Measurements from ENCODE around the gene ILF3.

Gene ILF3

GRCh38 chr19:10653732-10654609 is at the start of gene ILF3:
ILF3 (plus strand) TSS chr19:10654346; CDS start chr19:10670606, 16,260 bp downstream.
- DNase-seq: peak; percentile 100

GRCh38 chr19:10604460-10604980 is 49.6 kb upstream of the ILF3 start:
- no peak for DNase-seq

DNA sequence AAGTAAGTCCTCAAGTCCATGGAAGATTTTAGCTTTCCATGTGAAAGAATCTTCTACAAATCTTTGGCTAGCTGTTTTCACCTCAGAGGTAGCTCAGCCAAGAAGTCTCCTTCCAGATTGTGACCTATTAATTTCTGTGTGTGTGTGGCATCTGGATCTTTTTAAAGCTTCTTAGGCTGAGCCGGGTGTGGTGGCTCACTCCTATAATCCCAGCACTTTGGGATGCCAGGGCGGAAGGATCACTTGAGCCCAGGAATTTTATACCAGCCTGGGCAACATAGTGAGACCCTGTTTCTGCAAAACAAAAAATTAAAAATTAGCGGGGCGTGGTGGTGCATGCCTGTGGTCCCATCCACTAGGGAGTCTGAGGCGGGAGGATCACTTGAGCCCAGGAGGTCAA is 42.2 kb upstream of the ILF3 start:
- no peak for DNase-seq

- DNase-seq: peak; percentile 53
Measured at GRCh38 chr19:10612499-10613119, 41.5 kb upstream of the ILF3 start.

- DNase-seq: no peak
Measured at GRCh38 chr19:10615429-10616023, 38.6 kb upstream of the ILF3 start.

GRCh38 chr19:10617409-10618121 is 36.6 kb upstream of the ILF3 start:
- DNase-seq: no peak

GRCh38 chr19:10618846-10619245 is 35.3 kb upstream of the ILF3 start:
- no peak for DNase-seq

DNA sequence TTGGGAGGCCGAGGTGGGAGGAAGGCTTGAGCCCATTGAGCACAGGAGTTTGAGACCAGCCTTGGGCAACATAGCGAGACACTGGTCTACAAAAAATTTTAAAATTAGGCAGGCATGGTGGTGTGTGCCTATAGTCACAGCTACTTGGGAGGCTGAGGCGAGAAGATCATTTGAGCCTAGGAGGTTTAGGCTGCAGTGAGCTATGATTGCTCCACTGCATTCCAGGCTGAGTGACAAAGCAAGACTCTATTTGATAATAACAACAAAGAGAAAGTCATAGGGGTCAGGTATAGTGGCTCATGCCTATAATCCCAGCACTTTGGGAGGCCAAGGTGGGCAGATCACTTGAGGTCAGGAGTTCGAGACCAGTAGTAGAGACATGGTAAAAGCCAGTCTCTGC is 33.4 kb upstream of the ILF3 start:
- DNase-seq: no peak

DNA sequence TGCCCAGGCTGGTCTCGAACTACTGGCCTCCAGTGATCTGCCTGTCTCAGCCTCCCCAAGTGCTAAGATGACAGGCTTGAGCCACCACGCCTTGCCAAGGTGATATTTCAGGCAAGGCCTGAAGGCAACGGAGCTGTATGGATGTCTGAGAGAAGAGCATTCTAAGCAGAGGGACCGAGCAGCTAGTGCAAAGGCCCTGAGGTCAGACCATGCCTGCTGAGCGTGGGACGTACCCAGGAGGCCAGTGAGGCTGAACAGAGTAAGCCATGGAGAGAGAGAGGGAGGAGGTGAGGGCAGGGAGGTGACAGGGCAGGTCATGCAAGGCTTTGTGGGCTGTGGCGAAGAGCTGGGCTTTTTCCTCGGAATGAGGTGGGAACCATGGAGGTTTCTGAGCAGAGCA is 32.2 kb upstream of the ILF3 start:
- no peak for DNase-seq

GRCh38 chr19:10624585-10624984 is 29.6 kb upstream of the ILF3 start:
- DNase-seq: no peak

DNA sequence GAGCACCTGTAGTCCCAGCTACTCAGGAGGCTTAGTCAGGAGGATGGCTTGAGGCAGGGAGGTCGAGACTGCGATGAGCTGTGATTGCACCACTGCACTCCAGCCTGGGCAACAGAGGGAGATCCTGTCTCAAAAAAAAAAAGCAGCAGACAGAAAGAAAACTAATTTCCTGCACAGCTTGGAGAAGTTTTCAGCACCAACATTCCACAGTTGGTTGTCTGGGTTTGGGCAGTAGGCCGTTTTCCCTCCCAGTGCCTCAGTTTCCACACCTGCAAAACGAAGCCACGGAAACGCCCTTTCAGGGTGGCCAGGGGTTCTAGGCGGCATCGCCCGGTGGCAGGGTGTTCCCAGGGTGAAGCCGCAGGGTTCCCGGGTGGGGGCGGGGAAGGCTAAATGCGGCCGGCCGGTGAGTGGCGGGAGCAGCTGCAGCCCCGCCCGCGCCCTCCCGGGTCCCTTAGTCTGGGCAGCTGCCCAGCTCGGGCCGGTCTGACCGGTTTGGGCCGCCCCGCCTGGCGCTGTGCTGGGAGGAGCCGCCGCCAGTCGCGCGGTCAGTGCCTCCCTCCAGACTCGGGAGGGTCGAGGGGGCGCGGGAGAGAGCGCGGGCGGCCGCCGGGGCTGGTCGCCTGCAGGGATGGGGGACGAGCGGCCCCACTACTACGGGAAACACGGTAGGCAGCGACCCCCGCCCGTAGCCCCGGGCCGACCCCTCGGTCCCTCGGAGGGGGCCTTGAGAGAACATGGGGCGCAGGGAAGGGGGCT is 29.0 kb upstream of the ILF3 start, which contains the start of gene SLC44A2:
SLC44A2 (plus strand) TSS at position 551 of the 759 bp plus-strand sequence; CDS start at position 632, 81 bp downstream.
- peak; percentile 92 for DNase-seq

DNA sequence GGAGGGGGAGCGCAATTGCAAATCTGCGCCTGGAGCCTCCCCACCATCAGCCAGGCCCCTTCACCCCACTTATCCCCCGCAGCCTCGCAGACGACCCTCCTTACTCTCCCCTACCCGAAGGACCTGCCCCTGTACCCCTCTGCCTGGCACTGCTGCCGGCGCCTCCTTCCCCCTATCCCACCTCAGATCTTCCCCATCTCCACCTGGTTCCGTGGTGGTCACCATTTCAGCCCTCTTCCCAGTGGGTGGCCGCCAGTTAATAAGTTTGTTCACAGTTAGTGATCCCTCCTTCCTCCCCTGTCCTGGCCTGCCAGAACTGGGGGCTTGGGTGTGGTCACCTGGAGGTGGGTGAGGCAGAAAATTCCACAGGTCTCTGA is 28.4 kb upstream of the ILF3 start:
- no peak for DNase-seq

GRCh38 chr19:10631874-10632273 is 22.3 kb upstream of the ILF3 start:
- no peak for DNase-seq

- no peak for DNase-seq
Measured at GRCh38 chr19:10634430-10634829, 19.7 kb upstream of the ILF3 start.

GRCh38 chr19:10634963-10635362 is 19.2 kb upstream of the ILF3 start:
- DNase-seq: no peak

GRCh38 chr19:10636304-10636972 is 17.7 kb upstream of the ILF3 start:
- no peak for DNase-seq

DNA sequence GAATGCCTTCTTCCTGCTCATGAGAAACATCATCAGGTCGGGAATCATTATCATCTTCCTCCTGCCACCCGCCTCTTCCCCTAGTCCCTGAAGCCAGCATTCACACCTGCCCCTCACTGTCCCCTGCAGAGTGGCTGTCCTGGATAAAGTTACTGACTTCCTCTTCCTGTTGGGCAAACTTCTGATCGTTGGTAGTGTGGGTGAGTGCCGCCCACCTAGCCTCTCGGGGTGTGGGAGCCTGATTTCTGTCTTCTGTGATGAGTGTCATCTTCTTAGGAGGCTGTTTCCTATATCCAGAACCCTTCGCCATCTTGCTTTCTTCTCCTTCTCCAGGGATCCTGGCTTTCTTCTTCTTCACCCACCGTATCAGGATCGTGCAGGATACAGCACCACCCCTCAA is 16.3 kb upstream of the ILF3 start:
- no peak for DNase-seq

- no peak for DNase-seq
Measured at GRCh38 chr19:10639836-10640235, 14.3 kb upstream of the ILF3 start.

- no peak for DNase-seq
Measured at GRCh38 chr19:10640361-10640760, 13.8 kb upstream of the ILF3 start.

- no peak for DNase-seq
Measured at GRCh38 chr19:10641248-10641647, 12.9 kb upstream of the ILF3 start.

- DNase-seq: no peak
Measured at GRCh38 chr19:10642473-10643171, 11.5 kb upstream of the ILF3 start.
